ENCODE data around the gene AUTS2. TPM values are rescaled to one million over a fixed set of nuclear protein-coding genes. Genes with fewer than 3 reads are reported as not detected.

AUTS2 gene
- polyA plus RNA-seq, 1 donor (not counting 4 experiments of a cell fraction or from before 2014, with no cell fraction given) = 4.7 TPM

DNA sequence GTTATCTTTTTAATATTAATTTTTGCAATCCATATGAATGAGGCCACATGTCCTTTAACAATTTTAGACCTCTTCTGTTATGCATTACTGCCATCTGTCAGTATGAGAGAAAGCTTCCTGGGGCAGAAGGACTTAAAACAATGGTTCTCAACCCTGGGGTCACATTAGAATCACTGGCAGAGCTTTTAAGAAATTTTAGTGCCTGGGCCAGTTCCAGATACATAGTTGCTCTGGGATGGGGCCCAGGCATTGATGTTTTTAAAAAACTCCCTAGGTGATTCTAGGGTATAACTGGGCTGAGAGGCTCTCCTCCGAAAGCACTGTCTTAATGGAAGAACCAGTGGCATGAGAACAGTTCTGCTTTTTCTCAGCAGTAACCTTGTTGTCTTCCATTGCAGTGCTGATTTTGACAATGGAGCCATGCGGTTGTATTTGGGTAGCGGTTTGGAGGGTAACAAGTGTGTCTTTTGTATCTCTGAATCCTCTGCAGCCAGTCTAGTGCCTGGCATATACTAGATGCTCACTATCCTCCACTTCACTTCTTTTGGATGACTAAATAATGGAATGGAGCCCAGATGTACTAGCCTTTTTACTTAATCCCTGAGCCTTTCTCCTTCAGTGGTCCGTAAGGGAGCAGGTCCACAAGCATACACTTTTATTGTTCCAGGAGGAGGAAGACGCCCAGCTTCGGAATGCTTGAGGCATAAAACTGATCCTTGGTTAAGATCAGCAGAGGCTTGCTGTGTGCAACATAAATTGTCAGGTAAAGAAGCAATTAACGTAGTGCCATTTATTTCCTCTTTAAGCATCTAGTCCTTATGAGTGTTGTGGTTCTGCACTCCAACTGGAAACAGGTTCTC is 227.1 kb downstream of the AUTS2 start:
- FAIRE-seq = no peak
- H3K9me3 ChIP-seq (ENCODE audit: control insufficient read depth, low read depth, low read length) = no peaks in the 10 kb centered on the region
- no peak overlapping the region for H3K4me3 ChIP-seq (ENCODE audit: control insufficient read depth in 2 of 3, extremely low read depth in 1 of 3, insufficient read depth in 2 of 3, low read depth in 1 of 3, low read length in 3 of 3)
- no peaks in the 10 kb centered on the region for H4K20me1 ChIP-seq (ENCODE audit: control insufficient read depth, extremely low read depth, insufficient read depth, low read length)
- no peaks in the 10 kb centered on the region for H3K4me1 ChIP-seq (ENCODE audit: control insufficient read depth, extremely low read depth, insufficient read depth, low read length)
- no peak overlapping the region for H3K27ac ChIP-seq (ENCODE audit: control insufficient read depth, insufficient read depth, low read length)
- no peak overlapping the region for H2AFZ ChIP-seq (ENCODE audit: control insufficient read depth, low read length)
- no peak overlapping the region for H3K9ac ChIP-seq (ENCODE audit: control insufficient read depth, extremely low read depth, insufficient read depth, low read length)
- no peaks in the 10 kb centered on the region for H3K36me3 ChIP-seq (ENCODE audit: control insufficient read depth in 2 of 2, extremely low read depth in 1 of 2, insufficient read depth in 2 of 2, low read length in 2 of 2)
- no peaks in the 10 kb centered on the region for H3K79me2 ChIP-seq (ENCODE audit: control insufficient read depth, insufficient read depth, low read length)
- H3K9me1 ChIP-seq (ENCODE audit: control insufficient read depth, extremely low read depth, insufficient read depth, low read length) = no peaks in the 10 kb centered on the region
- H3K27me3 ChIP-seq (ENCODE audit: control insufficient read depth, extremely low read depth, insufficient read depth, low read length) = no peaks in the 10 kb centered on the region
- no peak for DNase-seq (ENCODE audit: low read depth, low spot score)
- TF ChIP-seq EZH2 (IDR thresholded peaks at IDR 0.05; ENCODE audit: low read length) = no peak
- TF ChIP-seq, protein P1, sequence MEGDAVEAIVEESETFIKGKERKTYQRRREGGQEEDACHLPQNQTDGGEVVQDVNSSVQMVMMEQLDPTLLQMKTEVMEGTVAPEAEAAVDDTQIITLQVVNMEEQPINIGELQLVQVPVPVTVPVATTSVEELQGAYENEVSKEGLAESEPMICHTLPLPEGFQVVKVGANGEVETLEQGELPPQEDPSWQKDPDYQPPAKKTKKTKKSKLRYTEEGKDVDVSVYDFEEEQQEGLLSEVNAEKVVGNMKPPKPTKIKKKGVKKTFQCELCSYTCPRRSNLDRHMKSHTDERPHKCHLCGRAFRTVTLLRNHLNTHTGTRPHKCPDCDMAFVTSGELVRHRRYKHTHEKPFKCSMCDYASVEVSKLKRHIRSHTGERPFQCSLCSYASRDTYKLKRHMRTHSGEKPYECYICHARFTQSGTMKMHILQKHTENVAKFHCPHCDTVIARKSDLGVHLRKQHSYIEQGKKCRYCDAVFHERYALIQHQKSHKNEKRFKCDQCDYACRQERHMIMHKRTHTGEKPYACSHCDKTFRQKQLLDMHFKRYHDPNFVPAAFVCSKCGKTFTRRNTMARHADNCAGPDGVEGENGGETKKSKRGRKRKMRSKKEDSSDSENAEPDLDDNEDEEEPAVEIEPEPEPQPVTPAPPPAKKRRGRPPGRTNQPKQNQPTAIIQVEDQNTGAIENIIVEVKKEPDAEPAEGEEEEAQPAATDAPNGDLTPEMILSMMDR (optimal IDR thresholded peaks at IDR 0.05 in 1 of 3, IDR thresholded peaks at IDR 0.05 in 1 of 3, conservative IDR thresholded peaks at IDR 0.05 in 1 of 3; ENCODE audit: extremely low read depth in 1 of 3, insufficient read depth in 2 of 3, low read length in 3 of 3) = no peak
- no peak overlapping the region for H3K4me2 ChIP-seq (ENCODE audit: control insufficient read depth, extremely low read depth, insufficient read depth, low read depth, low read length)
- dilution Hi-C loops (cut with MboI; ENCODE audit: extremely low pct_ligation_motif_present, low sequenced_read_pairs) = no loop called here

DNA sequence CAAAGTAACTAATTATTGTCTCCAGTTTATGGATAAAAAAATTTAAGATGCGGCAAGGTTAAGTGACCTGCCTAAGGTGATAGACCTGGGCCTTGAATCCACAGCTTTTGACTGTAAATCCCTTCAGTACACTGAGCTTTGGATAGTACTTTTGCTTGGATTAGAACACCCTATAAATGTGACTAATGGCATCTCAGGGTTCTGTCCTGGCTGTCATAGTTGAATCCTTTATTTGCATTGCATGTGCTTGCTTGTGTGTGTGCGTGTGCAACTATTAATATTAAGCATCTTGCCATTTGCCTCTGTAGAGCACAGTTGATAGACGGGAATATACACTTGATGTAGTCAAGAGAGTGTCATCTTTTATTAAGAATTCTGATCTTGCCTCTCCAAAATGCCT is 228.0 kb downstream of the AUTS2 start:
- no peak for TF ChIP-seq EZH2 (IDR thresholded peaks at IDR 0.05; ENCODE audit: low read length)
- TF ChIP-seq, protein P1 (optimal IDR thresholded peaks at IDR 0.05 in 1 of 3, IDR thresholded peaks at IDR 0.05 in 1 of 3, conservative IDR thresholded peaks at IDR 0.05 in 1 of 3; ENCODE audit: extremely low read depth in 1 of 3, insufficient read depth in 2 of 3, low read length in 3 of 3) = no peak
- dilution Hi-C loops (cut with MboI; ENCODE audit: extremely low pct_ligation_motif_present, low sequenced_read_pairs) = no loop called here

More for the DNA sequence above, 228.0 kb downstream of the AUTS2 start:
- Histone ChIP-seq H2AFZ (ENCODE audit: control insufficient read depth, low read length) (no peak overlapping the region), H3K9me1 (ENCODE audit: control insufficient read depth, extremely low read depth, insufficient read depth, low read length) (no peaks in the 10 kb centered on the region), H3K36me3 (ENCODE audit: control insufficient read depth in 2 of 2, extremely low read depth in 1 of 2, insufficient read depth in 2 of 2, low read length in 2 of 2) (no peaks in the 10 kb centered on the region), H4K20me1 (ENCODE audit: control insufficient read depth, extremely low read depth, insufficient read depth, low read length) (no peaks in the 10 kb centered on the region), H3K4me2 (ENCODE audit: control insufficient read depth, extremely low read depth, insufficient read depth, low read depth, low read length) (no peak overlapping the region), H3K27ac (ENCODE audit: control insufficient read depth, insufficient read depth, low read length) (no peak overlapping the region), H3K4me3 (ENCODE audit: control insufficient read depth in 2 of 3, extremely low read depth in 1 of 3, insufficient read depth in 2 of 3, low read depth in 1 of 3, low read length in 3 of 3) (no peak overlapping the region), H3K4me1 (ENCODE audit: control insufficient read depth, extremely low read depth, insufficient read depth, low read length) (no peaks in the 10 kb centered on the region), H3K27me3 (ENCODE audit: control insufficient read depth, extremely low read depth, insufficient read depth, low read length) (no peaks in the 10 kb centered on the region), H3K9ac (ENCODE audit: control insufficient read depth, extremely low read depth, insufficient read depth, low read length) (no peak overlapping the region), H3K79me2 (ENCODE audit: control insufficient read depth, insufficient read depth, low read length) (no peaks in the 10 kb centered on the region), H3K9me3 (ENCODE audit: control insufficient read depth, low read depth, low read length) (no peaks in the 10 kb centered on the region)
- DNase-seq (ENCODE audit: low read depth, low spot score) (no peak), FAIRE-seq (no peak)
